Measurements from ENCODE around the gene ELMOD3. TPM values are rescaled to one million over a fixed set of nuclear protein-coding genes. Genes with fewer than 3 reads are reported as not detected.

Gene ELMOD3
- total and polyA plus RNA-seq, 4 donors: 5.5 to 15.8 (median 8.0) TPM

- H3K27me3 ChIP-seq (ENCODE audit: control insufficient read depth in 4 of 4, insufficient read depth in 4 of 4, low read length in 3 of 4): no peaks in the 10 kb centered on the region
- peaks cover 22 to 51% (median 49%) of the 10 kb centered on the region in 4 donors for H3K4me1 ChIP-seq (ENCODE audit: control insufficient read depth in 4 of 4, insufficient read depth in 4 of 4, low read length in 3 of 4)
- no peaks in the 10 kb centered on the region for H3K9me3 ChIP-seq (ENCODE audit: control insufficient read depth in 4 of 4, low read length in 3 of 4)
- H3K4me3 ChIP-seq (ENCODE audit: low read depth in 1 of 3, low read length in 3 of 3): no peak overlapping the region
- H3K9ac ChIP-seq (ENCODE audit: low read depth in 1 of 2, low read length in 2 of 2): peak overlapping the region in 1 of 2 donors; percentile 5
- DNase-seq (ENCODE audit: low spot score): peak; percentile 96
- no peak for TF ChIP-seq JUND (IDR thresholded peaks at IDR 0.05)
- TF ChIP-seq, protein P1, sequence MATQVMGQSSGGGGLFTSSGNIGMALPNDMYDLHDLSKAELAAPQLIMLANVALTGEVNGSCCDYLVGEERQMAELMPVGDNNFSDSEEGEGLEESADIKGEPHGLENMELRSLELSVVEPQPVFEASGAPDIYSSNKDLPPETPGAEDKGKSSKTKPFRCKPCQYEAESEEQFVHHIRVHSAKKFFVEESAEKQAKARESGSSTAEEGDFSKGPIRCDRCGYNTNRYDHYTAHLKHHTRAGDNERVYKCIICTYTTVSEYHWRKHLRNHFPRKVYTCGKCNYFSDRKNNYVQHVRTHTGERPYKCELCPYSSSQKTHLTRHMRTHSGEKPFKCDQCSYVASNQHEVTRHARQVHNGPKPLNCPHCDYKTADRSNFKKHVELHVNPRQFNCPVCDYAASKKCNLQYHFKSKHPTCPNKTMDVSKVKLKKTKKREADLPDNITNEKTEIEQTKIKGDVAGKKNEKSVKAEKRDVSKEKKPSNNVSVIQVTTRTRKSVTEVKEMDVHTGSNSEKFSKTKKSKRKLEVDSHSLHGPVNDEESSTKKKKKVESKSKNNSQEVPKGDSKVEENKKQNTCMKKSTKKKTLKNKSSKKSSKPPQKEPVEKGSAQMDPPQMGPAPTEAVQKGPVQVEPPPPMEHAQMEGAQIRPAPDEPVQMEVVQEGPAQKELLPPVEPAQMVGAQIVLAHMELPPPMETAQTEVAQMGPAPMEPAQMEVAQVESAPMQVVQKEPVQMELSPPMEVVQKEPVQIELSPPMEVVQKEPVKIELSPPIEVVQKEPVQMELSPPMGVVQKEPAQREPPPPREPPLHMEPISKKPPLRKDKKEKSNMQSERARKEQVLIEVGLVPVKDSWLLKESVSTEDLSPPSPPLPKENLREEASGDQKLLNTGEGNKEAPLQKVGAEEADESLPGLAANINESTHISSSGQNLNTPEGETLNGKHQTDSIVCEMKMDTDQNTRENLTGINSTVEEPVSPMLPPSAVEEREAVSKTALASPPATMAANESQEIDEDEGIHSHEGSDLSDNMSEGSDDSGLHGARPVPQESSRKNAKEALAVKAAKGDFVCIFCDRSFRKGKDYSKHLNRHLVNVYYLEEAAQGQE (IDR thresholded peaks at IDR 0.05): no peak
- TF ChIP-seq YY1 (IDR thresholded peaks at IDR 0.05): no peak
- peak; percentile 36 for TF ChIP-seq SP1 (IDR thresholded peaks at IDR 0.05)
- peak in 1 of 2 donors; percentile 16 for TF ChIP-seq HNF4A (conservative IDR thresholded peaks at IDR 0.05)
- TF ChIP-seq RXRA (IDR thresholded peaks at IDR 0.05): peak; percentile 25 to 68
- no peak for TF ChIP-seq MAX (IDR thresholded peaks at IDR 0.05)
- TF ChIP-seq CTCF (IDR thresholded peaks at IDR 0.05; ENCODE audit: low read depth, low read length, missing input control): peak; percentile 100
- no peak for TF ChIP-seq ATF3 (IDR thresholded peaks at IDR 0.05)
- no peak for TF ChIP-seq ZBTB33 (IDR thresholded peaks at IDR 0.05)
- TF ChIP-seq RAD21 (IDR thresholded peaks at IDR 0.05): peak; percentile 100
- TF ChIP-seq TAF1 (conservative IDR thresholded peaks at IDR 0.05): no peak
- no peak for TF ChIP-seq HNF4G (IDR thresholded peaks at IDR 0.05)
- TF ChIP-seq FOXA1 (IDR thresholded peaks at IDR 0.05): no peak
- no peak for TF ChIP-seq NR2F2 (IDR thresholded peaks at IDR 0.05)
- TF ChIP-seq EGR1 (IDR thresholded peaks at IDR 0.05; ENCODE audit: low read depth in 2 of 2): no peak
- no peak for TF ChIP-seq FOXA2 (IDR thresholded peaks at IDR 0.05)
- no peak for TF ChIP-seq GABPA (IDR thresholded peaks at IDR 0.05 in 1 of 2, conservative IDR thresholded peaks at IDR 0.05 in 1 of 2)
- H3K36me3 ChIP-seq (ENCODE audit: control insufficient read depth in 4 of 4, insufficient read depth in 3 of 4, low read depth in 1 of 4, low read length in 3 of 4): no peaks in the 10 kb centered on the region
- peak overlapping the region; percentile 39 to 53 for H3K27ac ChIP-seq (ENCODE audit: low read depth in 1 of 2, low read length in 2 of 2)
- WGBS: 11% methylated on average over 22 of the region's 22 CpGs
These were observed 66.1 kb downstream of the ELMOD3 start for GRCh38 chr2:85420536-85421259.
